GM18520 (cell line): ENCODE measurements around the gene PODXL2.

Source experiments
- ATAC-seq: cut with Tn5 transposase; IDR thresholded peaks from one replicate; pipeline ENCODE4 v1.9.1; 2021; ENCODE audit not compliant: unreplicated experiment

The PODXL2 gene

GRCh38 chr3:127706785-127707351, 77.9 kb downstream of the PODXL2 start:
- ATAC-seq, result no peak

DNA sequence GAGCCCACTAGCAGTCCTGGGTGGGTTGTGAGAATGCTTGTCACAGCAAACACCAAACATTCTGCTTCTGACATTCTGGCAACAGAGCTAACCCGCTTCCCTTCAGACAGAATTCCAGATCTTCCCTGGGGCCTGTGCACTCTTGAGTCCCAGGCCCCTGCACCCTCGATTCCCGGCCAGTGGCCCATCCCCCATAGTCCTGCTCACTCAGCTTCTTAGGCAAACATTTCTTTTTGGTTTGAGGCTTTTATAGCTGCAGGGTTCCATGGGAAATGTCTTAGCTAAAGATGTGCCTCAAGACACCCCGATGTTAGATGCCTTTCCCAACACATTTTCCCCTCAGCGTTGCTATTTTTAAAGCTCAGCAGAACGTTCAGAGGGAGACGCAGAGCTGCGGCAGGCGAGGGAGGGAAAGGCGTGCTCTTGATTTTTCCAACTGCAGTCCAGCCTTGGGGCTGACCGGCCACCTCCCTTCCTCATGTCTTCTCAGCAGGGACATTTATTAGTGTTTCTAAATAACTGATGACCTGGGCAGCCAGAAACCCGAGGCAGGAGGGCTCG, 78.9 kb downstream of the PODXL2 start:
- ATAC-seq, result no peak

- ATAC-seq, result no peak
Measured at GRCh38 chr3:127708837-127709236, 79.9 kb downstream of the PODXL2 start.

DNA sequence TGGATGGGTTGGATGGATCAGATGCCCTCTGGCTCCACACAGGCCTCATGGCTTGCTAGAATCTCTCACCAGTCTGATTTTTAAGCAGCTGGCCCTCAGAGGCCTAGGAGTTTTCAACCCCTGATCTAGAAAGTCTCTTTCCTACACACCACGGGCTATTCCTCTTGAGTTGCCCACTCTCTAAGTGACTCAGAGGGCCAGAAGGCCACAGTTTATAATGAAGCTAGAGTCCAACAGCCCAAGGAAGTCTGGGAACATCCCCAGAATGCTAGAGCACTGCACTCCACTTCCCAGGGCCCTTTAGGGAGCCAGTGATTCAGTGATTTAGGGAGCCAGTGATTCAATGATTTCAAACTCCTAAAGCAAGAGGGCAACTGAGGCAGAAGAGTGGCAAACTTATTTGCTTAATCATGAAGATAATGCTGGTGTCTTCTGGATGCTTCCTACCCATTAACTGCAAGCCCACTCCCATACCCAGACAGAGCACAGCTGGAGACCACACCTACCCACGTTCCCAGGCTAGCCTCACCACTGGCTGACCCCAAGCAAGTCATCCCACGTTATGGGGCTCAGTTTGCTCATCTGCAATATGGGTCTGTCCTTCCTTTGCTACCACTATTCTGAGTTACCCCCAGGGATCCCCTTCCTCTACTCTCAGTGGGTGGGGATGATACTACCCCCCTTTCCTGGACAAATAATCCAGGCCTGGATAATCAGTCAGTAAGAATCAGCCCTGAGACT, 80.5 kb downstream of the PODXL2 start:
- no peak for ATAC-seq

DNA sequence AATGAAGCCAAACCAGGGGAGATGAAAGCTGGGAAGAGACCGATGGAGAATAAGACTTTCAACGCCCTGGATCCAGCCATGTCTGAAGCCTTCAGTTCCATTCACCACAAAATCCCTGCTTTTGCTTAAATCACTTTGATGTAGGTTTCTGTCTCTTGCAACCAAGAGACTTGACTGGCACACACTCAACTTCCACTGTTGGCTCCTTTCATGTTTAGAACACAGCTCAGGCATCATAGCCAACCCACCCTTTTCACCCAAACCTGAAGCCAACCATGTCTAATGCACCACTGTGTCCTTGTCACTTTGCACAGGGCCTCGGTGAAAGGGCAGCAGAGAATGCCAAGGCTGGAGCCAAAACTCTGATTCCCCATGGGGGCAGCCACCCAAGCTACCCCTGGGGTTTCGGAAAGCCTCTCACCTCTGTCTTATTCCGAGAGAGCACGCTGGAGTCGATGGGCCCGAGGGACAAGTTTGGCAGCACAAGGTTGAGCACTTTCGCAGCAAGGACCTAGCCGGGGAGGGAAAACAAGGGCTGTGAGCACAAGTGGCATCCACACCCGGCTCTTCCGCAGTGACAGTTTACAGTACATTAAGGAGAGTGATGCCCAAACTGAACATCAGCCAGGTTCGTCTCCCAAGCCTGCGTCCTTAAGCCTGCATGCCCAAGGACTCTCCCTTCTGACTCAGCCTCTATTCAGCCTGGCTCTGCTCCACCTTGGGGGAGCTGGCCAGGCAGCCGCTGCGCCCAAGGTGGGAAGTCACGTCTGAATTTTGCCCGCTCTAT, 81.4 kb downstream of the PODXL2 start:
- ATAC-seq, result no peak

- no peak for ATAC-seq
Measured at GRCh38 chr3:127711021-127711695, 82.2 kb downstream of the PODXL2 start.

- ATAC-seq, result no peak
Measured at GRCh38 chr3:127711896-127712295, 82.9 kb downstream of the PODXL2 start.

DNA sequence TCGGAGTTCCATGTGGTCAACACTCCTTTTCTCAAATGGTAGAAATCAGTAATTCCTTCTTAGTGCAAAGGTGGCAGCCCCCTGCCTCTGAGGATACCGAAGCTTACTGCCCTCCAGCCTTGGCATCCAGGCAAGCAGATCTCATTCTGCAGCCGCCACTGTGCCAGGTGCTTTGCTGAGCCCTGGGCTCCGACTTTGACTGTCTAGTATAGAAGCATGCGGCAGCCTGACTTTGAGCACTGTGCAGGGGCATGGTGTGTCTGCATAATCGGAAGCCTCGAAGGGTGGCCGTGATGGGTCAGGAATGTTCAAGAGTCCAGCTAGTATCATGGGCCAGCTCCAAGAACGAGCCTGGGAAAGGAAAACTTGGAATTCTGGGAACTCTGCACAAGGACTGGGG, 83.5 kb downstream of the PODXL2 start:
- no peak for ATAC-seq

DNA sequence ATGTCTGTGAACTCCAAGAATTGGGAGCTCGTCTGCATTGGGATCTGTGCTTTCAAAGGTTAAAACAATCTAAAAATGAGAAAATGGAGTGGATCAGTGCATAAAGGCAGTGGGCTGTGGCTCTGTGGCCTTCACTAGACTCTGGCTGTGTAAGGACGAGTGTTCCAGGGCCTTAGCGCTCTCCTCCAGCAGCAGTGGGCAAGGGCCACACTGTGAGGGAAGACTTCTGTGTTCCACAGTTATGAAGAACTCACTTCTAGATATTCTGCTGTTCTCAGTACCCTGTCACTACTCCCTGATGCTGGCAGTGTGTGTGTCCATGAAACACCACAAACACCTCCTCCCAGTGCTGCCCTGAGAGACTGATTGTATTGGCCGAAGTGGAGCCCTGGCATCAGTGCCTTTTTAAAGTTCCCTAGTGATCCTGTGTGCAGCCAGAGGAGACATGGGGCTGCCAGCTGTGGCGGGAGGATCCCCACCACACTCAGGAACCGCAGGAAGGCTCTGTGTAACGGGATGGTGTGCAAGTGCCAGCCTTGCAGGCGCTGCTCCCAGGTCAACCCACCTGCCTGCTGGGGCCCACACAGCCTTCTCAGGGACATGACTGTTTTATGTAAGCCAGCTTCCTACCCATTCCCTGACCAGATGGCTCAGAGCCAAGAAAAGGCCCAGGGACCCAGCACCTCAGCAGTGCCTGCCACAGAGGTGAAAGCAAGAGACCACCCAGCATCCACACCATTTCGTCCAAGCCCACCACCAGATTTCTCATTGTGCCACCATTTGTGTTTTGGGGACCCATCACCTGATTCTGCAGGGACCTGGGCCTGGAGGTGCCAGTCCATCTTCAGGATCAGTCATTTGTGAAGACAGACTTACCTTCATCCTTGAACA, 84.1 kb downstream of the PODXL2 start:
- ATAC-seq, result no peak

DNA sequence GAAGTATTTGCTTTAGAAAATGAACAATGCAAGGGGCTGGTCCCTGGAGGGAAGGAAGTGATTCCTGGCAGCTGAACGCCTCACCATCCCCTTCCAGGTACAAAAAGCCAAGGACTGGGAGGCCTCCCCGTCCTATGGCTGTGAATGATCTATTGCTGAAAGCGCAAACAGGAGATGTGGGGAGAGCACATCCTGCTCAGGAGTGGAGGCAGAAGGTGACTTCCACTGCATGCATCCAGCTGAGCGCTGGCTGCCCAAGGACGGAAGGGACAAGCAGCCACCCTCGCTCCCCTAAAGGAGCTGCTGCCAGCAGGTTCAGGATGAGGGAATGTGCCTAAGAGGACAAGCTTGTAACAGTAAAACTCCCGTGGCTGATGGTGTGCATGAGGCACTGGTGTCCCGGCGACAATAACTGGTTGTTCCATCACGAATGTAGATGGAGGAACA, 85.2 kb downstream of the PODXL2 start:
- no peak for ATAC-seq

- no peak for ATAC-seq
Measured at GRCh38 chr3:127714866-127715265, 85.9 kb downstream of the PODXL2 start.

- no peak for ATAC-seq
Measured at GRCh38 chr3:127715532-127715931, 86.5 kb downstream of the PODXL2 start.

- no peak for ATAC-seq
Measured at GRCh38 chr3:127716384-127716783, 87.4 kb downstream of the PODXL2 start.

DNA sequence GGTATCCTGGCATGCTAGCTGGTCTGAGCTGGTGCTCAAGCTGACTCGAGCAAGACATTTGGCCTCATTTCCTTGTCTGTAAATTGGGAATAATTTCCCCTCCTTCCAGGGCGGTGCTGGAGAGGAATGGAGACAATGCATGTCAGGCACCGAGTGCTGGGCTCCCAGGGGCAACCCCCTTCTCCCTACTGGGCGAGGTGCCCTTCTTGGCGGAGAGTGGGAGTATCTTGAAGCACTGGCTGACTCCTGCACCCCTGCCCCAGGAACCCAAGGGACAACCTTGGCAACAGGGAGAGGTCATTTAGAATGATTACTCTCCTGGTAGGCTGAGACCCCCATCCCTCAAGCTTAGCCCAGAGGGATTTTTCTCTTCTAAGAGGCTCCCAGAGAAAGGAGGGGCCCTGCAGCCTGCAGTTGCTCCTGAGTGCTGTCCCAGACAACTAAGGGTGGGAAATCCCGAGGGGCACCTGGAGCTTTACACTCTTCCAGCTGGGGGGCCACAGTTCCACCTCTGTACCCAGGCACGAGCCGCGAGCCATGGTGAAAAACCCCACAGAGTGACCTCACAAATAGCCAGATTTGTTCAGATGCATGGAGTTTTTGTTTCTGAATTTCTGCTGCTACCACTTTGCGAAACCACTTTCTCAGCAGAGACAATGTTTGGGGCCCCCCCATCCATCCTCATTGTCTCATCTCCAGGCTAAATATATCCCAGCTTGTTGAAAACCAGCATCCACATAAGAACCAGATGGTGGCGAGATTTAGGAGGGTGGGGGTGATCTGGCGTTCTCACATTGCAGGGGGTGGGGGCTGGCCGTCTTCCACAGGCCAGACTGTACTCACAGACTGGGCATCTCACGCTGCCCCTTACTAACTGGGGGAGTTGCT, 88.6 kb downstream of the PODXL2 start:
- no peak for ATAC-seq

GRCh38 chr3:127718245-127718915, 89.4 kb downstream of the PODXL2 start:
- ATAC-seq, result no peak

- ATAC-seq, result no peak
Measured at GRCh38 chr3:127718916-127719290, 89.9 kb downstream of the PODXL2 start.

DNA sequence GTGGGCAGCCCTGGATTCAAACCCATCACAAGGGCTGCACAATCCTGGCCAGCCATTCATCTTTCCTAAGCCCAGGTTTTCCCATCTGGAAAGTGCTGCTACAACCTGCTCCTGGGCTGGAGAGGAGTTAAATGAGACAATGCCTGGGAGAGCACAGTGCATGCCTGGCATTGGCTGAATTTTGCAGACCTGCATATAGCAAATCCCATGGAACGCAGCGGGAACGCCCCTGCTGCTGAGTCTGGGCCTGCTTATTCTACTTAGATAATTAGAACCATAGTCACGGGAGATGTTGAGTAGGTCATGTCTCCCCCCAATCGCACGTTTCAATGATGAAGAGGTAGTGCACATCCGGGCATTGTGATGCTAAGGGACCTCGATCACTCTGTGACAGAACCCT, 90.4 kb downstream of the PODXL2 start:
- ATAC-seq, result no peak

DNA sequence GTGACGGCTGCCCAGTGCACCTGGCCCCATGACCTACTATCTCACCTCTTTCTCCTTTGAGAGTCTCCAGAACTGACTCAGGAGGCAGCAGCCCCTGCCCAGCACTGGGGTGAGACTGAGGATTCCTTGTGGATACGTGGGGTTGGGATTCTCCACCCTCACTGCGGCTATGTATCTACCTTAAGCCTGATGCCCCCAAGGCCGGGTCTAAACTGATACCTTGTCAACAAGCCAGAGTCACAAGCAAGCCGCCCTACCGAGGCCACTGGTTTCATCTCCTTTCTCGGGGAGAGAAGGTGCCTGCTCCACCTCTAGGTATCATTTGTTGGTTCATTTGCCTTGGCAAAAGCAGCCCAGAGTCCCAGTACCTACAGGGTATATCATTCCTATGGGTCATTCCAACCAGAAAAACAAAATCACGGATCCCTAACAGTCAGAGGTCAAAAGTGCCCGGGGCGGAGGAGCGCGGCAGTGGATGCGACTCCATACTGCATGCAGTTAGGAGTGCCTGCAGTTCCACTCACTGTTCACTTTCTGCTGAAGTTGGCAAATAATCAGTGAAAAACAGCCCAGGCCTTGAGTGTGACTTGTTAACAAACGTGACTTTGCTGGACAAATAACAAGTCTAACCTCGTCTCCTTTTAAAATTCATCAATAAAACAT, 91.3 kb downstream of the PODXL2 start:
- no peak for ATAC-seq
